NCI-H187 treated with DMSO at 0.1 percent for 48 hours (cell line): ENCODE data around the gene DGKQ.
A peak's percentile ranks its signal among the peaks of the same experiment; 100 is the strongest.
"Not testable (repeated sequence)": the region's sequence is repeated elsewhere in the genome, so short reads cannot be mapped to it uniquely, and the experiment has no call there.

Experiments
- DNase-seq: peaks from one replicate; lab custom pipeline; 2025; lab: John Stamatoyannopoulos, UW

The DGKQ gene

DNA sequence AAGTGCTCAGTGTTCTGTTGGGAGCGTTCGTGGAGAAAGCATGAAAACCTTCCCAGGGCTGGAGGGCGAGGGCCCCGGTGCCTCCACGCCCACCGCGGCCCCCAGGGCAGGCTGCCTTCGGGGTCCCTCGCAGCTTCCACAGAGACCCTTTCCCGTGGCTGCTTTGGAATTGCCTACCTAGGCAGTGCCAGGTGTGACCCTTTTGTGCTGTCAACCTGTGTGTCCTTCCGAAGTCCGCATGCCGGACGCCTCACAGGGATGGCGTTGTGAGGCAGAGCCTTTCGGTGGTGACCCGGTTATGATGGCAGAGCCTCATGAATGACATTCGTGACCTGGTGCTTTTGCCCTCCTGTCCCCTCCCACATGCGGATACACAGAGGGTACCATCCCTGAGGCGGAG lies 23.7 kb downstream of the DGKQ start:
- no peak for DNase-seq

GRCh38 chr4:948936-949300 lies 24.5 kb downstream of the DGKQ start:
- DNase-seq = no peak

DNA sequence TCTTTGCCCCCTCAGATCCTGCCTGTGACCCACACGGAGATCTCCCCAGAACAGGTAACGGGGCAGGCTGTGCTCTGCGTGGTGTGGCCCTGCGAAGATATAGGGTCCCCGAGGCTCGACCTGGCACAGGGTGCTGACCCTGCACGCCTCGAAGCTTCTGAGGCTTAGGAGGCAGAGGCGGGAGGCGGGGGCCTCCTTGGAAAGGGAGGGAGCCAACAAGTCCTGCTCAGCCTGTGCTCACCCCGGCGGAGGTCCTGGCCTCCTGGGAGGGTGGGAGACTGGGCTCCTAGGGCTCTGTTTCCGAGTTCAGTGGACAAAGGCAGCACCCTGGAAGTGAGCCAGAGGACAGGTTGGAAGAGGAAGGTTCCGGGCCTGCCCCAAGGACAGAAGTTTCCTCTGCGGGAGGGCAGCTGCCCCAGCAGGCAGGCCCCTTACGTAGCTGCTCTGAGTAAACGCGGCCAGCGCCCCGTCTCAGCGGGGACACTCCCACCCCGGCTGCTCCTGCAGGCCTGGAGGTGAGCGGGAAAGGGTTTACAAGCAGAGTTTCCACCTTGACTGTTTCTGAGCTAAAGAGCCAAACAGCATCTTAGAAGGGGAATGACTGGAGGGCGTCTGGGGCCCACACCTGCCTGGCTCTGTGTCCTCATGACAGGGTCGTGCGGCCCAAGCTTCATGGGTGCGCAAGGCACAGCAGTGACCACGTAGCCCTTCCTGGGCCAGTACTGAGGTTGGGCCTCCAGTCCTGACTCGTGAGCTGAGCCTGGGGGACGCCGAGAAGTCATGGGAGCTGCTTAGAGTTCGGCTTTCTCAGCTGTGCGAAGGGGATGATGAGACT lies 25.1 kb downstream of the DGKQ start:
- no peak for DNase-seq

DNA sequence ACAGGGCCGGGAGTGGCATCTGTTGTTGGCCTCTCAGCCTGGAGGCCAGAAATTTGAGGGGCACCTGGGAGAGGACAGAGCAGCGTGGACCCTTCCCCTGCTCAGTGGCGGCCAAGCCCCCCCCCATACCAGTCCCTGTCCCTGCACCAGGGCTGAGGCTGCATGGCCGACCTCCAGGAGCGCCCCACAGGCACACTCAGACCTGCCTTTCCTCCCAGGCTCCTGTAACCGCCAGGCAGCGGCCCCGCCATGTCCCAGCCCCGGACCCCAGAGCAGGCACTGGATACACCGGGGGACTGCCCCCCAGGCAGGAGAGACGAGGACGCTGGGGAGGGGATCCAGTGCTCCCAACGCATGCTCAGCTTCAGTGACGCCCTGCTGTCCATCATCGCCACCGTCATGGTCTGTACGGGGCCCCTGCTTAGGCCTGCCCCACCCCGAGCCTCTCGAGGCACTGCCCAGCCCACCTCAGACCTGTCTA lies 25.8 kb downstream of the DGKQ start:
- DNase-seq = no peak

GRCh38 chr4:946517-947471 lies 26.6 kb downstream of the DGKQ start:
- no peak for DNase-seq

DNA sequence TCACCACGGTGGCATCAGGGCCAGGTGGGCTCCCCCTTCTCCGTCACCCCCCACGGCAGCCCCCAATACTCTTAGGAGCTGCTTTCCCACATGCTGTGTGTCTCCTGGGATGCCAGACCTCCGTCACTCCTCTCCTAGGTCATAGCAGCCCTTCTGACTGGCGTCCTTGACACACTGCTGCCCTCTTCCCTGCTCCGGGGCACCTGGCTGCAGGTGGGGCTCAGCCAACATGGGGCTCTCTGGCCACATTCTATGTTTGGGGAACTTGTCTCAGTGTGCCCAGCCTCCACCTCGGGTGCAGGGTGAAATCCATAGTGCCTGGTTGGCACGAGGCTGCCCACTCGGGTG lies 27.3 kb downstream of the DGKQ start:
- no peak for DNase-seq

DNA sequence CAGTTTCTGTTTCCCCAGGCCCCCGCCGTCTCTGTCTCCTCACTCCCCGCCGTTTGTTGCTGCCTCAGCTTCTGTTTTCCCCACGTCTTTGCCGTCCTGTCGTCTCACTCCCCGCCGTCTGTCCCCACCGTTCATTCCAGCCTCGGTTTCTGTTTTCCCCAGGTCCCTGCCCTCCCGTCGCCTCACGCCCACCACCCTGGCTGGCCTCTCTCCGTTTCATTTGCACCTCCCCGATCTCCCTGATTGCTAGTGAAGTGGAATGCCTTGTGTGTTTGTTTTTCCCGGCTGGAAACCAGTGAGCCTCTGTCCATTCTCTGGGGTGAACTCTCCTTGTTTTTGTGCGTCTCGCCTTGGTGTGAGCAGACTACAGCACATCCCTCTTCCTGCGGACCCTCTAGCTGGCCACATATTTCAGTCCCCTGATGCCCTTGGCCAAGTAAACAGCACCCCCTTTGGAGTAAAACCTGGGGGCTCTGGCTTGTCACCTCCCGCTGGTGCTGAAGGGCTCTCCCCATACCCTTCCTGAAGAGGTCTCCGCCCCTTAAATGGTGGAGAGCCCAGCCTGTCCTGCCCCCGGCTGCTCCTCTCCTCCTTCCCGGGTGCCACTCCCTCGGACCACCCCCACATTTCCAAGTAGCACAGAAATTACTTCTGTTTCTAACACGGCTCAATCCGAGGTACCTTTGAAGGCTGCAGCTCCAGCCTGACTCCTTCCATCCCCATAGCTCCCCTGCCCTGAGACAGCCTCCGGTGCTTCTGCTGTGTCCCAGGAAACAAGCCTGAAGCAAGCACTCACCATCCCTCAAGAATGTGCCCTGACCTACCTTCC lies 27.9 kb downstream of the DGKQ start:
- DNase-seq = no peak

- DNase-seq = not testable (repeated sequence)
Observed at GRCh38 chr4:939508-939907, 33.9 kb downstream of the DGKQ start.

DNA sequence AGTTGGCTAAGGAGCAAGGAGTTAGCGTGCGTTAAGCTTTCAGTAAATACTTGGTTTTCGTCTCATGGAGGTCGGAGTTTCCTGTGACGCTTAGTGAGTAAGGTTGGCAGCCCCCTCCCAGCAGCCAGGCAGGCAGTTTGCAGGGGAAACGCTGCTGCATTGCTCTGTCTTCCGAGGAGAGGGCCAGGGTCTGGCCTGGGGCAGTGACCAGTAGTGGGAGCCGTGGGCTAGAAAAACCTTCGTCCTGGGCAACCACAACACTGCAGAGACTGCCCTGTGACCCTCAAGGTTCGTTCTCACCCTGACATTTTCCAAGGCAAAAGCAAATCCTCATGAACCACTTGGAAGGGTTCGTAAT lies 40.7 kb downstream of the DGKQ start:
- DNase-seq = no peak

GRCh38 chr4:931960-932712 lies 41.2 kb downstream of the DGKQ start, which contains the start of the genes GAK and TMEM175:
Gene GAK, minus strand, starts transcription at chr4:932316. Its CDS starts 129 bp downstream, at chr4:932187.
Gene TMEM175, plus strand, starts transcription at chr4:932460. Its CDS starts 15,280 bp downstream, at chr4:947740.
- DNase-seq = peak; percentile 68

- DNase-seq = no peak
Observed at GRCh38 chr4:931194-931959, 42.0 kb downstream of the DGKQ start.

DNA sequence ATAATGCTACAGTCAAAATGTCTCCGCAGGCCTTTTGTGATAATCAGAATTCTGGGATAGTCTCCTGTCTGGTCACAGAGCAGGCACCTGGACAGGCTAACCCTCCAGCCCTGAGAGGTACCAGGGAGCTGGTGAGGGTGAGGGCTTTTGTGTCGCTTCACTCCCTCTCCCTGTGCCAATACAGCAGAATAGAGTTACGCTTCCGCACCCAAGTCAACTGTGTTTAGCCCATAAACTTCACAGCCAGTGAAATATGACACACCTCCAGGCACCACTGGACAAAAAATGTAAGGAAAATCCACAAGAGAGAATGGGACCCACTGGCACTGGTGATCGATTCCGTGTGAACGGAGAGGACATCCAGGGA lies 42.6 kb downstream of the DGKQ start:
- no peak for DNase-seq

DNA sequence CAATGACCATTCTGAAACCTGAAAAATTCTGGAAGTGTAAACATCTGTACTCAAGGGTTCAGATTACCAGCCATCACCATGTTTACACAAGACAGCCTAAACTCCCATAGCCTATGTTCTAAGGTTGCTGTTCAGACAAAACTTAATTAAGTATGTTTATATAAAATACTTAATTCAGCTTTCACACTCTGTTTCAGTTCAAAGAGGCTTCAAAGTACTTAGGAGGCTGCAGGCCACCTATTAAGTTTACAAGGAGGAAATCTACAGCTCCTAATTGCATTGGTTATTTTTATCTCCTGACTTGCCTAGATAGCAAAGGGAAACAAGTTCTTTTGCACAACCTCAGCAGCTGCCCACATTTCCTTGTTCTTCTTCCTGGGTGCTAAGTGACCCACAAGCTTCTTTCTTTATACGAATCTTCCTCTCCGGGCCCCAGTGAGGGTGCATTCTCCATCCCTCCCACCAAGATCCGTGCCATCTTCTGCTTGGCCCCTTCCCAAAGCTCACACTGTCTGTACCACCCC lies 43.3 kb downstream of the DGKQ start:
- DNase-seq = no peak

DNA sequence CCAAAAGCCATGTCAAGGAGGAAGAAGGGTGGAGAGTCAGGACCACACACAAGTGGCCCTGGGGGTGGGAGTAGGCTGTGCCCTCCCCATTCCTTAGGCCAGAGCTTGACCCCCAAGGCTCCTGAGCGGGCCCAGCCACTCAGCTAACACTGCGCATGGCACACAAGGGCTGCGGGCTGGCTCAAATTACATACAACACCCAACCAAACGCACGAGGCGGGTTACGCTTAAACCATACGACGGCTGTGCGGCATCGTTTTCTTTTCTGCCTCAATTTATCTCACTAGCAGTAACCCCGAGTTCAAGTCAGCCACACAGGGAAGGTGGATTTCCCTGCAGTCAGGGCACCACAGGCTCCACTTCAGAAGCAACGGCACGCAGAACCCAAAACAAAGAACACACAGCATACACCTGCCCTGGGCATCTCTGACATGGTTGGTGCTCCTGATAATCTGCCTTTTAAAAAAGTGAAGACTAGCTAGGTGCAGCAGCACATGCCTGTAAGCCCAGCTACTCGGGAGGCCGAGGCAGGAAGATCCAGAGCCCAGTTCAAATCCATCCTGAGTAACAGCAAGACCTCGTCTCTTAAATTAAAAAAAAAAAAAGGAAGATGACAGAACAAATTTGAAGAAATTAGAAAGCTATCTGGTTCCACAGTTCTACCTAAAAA lies 44.1 kb downstream of the DGKQ start:
- DNase-seq = no peak

- not testable (repeated sequence) for DNase-seq
Observed at GRCh38 chr4:927566-927965, 45.8 kb downstream of the DGKQ start.

DNA sequence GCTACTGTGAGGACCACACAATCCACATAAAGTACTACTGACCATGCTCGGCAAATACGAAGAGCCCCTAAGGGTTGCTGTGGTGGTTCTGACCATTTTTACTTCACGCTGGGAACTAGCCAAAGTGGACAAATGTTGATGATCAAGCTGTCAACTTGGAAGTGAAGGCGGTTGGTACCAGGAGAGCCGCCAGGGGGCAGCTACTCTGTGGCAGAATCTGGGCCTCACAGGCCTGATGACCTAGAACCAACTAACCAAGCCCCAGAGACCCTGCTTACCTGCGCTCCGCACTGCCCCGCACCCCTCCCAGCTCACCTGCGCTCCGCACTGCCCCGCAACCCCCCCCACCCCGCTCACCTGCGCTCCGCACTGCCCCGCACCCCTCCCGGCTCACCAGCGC lies 46.8 kb downstream of the DGKQ start:
- DNase-seq = no peak

GRCh38 chr4:925771-926500 lies 47.4 kb downstream of the DGKQ start:
- DNase-seq = no peak

GRCh38 chr4:925171-925570 lies 48.2 kb downstream of the DGKQ start:
- no peak for DNase-seq
